ENCODE measurements around the gene CYGB.
"Not testable (repeated sequence)": the region's sequence is repeated elsewhere in the genome, so short reads cannot be mapped to it uniquely, and the experiment has no call there.

CYGB gene

DNA sequence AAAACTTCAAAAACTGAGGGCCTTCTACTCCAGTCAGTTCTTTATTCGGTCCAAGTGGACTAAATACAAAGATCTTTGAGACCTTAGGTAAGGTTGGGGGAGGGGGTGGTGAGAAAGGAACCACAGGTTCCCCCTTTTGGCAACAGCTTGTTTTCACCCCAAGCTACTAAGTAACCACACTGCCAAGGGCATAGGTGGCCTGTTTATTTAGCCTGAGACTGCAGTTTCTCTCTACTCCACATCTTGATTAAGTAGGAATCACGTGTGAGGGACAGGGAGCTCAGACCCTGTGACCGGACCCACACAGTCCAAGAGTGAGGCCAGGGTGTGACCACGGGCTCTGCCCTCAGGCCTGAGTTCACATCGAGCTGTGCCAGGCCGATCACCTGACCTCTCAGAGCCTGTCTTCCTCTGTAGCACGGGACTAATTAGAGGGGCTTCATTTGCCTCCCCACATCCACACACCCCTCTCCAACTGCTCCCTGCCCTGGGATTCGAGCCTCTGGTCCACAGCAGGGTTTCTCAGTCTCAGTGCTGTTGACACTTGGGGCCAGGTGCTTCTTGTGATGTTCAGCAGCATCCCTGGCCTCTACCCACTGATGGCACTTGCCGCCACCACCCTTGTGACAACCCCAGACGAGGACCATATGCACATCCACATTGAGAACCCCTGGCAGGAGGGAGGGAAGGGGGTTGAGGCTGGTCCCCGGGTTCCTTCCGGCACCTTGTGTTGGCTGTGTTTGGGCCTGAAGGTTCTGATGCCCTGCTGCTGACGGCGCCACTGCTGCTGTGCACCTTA lies 30.3 kb upstream of the CYGB start:
- no peak for DNase-seq (ENCODE audit: low spot score)

GRCh38 chr17:76566988-76567431 lies 29.5 kb upstream of the CYGB start:
- DNase-seq (ENCODE audit: low spot score) = no peak

- DNase-seq (ENCODE audit: low spot score) = no peak
Observed at GRCh38 chr17:76566613-76566943, 29.1 kb upstream of the CYGB start.

DNA sequence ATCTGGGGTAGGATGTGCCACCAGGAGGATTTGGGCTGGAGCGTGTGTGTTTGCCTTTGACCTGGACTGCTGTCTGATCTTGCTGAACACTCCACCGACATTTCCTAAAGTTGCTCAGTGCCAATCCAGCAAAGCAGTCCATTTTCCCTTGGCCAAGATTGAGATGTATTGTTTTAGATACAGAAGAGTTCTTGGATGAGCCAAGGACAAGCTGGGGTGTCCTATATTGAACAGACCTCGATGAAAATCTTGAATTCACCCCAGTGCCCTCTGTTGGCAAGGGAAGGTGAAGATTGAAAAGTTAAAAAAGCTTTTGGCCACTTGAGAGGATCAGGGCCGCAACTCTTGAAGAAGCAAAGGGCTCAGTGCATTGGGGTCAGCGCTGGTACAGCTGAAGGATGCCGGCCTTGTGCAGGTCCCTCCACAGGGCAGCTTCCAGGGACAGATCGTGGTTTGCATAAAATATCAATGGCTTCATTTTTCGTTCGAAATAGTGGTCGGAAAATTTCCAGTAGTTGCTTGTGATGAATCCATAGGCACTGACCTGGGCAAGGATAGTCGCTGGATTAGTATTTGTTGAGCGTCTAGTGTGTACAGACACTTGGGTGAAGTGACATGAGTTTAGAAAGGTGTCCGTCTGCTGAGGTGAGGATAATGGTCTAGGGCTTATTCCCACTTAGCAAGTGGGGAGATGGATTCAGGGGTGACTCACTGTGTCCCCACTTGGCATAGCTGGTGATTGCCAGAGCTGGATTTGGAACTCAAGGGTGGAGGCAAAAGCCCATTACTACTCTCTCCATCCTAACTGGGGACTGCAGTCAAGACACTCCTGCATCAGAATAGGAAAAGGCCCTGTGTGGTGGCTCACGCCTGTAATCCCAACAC lies 28.5 kb upstream of the CYGB start:
- DNase-seq (ENCODE audit: low spot score) = no peak

GRCh38 chr17:76564991-76565727 lies 27.6 kb upstream of the CYGB start:
- peak; percentile 8 for DNase-seq (ENCODE audit: low spot score)

DNA sequence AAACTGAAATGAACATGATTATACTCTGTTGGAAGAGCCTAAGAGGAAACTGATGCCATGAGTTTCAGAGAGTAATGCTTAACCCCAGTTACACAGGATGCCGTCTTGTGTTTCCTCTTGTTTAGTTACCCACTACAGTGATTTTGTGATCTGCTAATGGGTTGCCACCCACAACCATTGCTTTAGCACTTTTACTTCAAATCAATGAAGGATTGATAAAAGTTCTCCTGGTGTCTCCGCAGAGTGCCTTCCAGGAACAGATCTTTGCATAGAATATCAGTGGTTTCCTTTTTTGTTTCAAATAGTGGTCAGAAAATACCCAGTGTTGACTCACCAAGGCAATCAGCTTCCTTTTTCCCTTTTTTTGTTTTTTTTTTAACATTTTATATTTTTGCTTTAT lies 25.9 kb upstream of the CYGB start:
- DNase-seq (ENCODE audit: low spot score) = not testable (repeated sequence)

DNA sequence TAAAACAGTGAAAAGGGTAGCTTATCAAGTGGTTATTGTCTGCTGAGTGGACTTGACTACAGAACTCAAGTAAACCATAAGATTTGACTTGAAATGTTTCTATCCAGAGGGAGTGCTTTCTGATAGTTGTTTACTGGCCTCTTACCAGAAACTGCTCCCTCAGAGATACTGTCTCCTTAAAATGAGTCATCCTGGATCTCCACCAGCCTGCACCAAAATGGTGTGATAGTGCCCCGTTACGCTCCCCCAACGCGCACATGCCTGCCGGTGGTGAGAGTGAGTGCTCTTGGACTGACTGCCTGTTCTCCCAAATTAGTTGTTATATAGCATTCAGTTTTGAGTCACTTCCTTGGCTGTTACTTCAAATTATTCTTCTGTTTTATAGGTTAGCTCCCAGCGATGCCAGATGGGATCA lies 25.2 kb upstream of the CYGB start:
- peak; percentile 2 for DNase-seq (ENCODE audit: low spot score)

GRCh38 chr17:76561799-76562268 lies 24.3 kb upstream of the CYGB start:
- DNase-seq (ENCODE audit: low spot score) = peak; percentile 5

DNA sequence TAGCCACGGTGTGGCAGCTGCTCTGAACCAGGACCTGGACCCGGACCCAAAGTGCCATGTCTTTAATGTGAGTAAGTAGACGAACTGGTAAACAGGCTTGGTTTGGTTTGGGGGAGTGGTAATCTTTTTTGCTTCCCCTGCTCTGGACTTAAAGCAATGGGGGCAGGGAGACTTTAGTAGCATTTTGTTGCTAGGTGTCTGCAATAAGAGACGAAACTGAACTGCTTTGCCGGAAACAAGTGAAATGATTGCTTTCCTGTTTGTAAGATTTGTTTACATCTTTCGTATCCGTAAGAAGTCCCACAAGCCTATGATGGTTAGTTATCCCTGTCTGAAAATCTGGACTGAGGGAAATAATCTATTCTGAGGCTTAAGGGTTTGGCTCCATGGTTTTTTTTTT lies 23.8 kb upstream of the CYGB start:
- DNase-seq (ENCODE audit: low spot score) = peak; percentile 0

DNA sequence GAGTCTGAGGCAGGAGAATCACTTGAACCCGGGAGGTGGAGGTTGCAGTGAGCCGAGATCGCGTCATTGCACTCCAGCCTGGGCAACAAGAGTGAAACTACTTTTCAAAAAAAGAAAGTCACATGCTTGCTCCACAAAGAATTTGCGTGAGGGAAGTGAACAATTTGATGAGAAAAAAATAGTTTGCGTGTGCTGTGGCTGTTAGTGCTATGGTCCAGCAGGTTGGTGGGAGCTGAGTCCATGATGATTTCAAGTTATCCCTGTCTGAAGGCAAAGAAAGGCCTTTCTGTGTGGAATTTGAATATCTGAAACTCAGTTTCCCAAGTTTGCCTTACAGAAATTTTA lies 23.3 kb upstream of the CYGB start:
- DNase-seq (ENCODE audit: low spot score) = no peak

GRCh38 chr17:76560036-76560876 lies 22.7 kb upstream of the CYGB start:
- peak; percentile 0 for DNase-seq (ENCODE audit: low spot score)

DNA sequence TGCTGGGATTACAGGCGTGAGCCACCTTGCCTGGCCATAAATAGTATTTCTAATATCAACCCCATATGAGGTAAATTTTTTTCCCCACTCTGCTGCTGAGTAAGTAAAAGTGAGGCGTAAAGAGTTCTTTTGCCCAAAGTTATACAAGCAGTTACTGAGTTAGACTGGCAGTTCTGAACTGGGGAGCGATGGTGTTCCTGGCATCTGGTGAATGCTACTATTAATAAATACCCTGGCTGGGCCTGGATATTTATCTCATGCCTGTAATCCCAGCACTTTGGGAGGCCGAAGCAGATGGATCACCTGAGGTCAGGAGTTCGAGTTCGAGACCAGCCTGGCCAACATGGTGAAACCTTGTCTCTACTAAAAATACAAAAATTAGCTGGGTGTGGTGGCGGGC lies 22.0 kb upstream of the CYGB start:
- DNase-seq (ENCODE audit: low spot score) = peak; percentile 0

DNA sequence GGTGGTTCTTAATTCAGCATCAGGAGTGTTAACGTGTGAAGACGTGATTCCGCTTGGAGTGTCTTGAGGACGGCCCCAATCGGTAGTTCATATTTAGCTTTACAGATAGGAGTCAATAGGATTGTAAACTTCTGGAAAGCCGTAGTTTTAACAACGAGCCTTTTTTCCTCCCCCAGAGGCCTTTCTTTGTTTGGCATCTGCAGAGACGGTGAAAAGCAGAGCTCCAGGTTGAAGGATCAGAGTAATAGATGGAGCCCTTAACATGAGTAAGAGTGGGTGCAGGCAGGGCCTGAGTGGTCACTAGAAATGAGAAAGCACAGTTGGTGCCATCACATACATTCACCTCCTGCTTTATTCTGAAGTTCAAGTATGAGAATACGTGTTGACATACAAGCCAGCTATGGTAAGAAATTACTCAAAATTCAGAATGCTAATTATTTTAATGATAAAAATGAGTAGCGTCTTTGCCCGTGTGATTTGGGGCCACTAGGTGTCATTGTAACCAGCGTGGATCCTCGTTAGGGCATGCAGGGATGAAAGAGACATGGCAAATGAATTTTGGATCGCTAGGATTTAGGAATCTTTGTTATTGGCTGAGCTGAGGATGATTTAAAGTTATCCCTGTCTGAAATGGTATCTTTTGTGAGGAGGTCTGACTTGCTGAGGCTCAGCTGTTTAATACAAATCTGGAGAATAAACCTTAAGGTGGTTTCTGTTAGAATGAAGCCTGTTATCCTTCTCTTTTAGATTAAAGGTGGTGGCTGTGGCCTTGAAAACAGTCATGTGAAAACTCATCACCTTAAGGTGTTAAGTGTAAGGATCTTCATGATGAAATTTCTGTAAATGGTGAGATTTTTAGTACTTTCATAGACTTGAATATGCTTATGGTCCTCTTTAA lies 20.9 kb upstream of the CYGB start:
- no peak for DNase-seq (ENCODE audit: low spot score)

DNA sequence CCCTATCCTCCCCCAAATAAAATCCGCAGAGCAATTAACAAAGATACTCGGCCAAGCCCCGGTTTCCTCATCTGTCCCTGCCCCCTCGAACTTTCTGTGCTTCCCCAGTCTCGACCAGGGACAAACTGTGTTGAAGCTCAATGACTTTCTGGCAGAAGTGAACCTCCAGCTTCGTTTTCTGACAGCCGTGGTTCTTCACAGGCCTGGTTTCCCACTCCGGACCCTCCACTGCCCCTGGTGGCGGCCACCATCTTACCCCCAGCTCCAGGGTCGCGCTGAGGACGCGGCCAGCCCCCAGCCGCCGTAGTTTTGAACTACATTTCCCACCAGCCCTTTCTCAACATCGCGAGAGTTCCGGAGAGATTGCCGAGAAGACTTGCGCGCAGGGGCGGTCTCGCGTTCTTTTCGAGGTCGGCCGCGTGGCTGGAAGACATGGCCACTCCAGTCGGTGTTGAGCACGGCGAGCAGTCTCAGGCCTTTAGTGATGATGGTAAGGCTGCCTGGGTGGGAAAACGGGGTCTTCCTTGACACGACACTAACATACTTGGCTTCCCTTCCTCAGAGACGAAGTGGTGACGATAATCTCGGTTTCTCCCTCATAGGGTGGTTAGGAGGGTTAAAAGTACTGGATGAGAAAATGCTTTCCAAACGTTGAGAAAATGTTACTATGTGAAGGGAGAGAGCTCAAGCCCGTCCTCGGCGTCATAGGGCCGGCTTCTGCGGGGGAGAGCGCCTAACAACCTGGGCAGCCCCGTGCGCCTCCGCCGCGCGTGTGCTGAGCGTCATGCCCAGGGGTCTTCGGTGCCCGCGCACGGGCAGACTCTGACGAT lies 20.1 kb upstream of the CYGB start:
- peak; percentile 85 for DNase-seq (ENCODE audit: low spot score)

DNA sequence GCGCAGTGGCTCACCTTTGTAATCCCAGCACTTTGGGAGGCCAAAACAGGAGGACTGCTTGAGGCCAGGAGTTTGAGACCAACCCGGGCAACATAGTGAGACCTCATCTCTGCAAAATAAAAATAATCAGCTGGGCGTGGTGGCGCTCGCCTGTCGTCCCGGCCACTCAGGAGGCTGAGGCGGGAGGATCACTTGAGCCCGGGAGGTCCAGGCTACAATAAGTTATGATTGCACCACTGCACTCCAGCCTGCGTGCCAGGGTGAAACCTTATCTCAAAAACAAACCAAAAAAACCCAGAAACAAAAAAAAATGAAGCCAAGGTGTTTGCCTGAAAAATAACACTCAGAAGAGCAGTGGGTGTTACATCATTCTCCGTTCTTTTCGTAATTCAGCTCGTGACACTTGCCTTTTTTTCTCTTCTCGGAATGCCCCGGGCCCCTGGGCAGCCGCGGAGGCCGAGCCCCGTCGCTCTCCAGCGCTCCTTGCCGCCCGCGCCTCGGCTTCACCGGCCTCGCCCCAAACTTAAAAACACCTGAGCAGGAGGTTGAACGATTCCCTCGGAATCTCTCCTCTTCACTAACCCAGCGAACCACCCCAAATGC lies 19.4 kb upstream of the CYGB start:
- no peak for DNase-seq (ENCODE audit: low spot score)

- DNase-seq (ENCODE audit: low spot score) = no peak
Observed at GRCh38 chr17:76554131-76554530, 16.6 kb upstream of the CYGB start.

DNA sequence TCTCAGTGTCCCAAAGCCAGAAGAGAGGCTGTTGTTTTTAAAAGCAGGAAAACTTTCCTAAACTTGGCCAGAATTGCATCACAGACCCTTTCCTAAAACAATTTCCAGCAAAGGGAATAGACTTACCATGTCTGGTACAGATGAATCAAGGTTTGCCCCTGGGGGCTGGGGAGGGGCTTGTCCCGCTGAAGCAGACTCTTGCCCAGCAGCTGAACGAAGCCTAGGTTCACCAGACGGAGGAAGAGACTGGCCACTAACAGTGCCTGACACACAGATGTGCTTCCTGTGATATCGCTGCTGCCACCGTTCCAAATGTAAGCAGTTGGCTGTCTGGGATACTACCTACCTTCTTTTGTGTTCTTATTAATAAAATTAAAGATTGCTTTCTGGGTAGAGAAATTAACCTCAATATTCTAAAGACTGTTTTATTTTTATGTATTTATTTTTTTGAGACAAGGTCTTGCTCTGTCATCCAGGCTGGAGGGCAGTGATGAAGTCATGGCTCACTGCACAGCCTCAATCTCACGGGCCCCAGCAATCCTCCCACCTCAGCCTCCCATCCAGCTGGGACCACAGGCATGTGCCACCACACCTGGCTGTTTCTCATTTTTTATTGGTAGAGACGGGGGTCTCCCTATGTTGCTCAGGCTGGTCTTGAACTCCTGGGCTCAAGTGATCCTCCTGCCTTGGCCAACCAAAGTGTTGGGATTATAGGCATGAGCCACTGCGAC lies 15.8 kb upstream of the CYGB start:
- DNase-seq (ENCODE audit: low spot score) = no peak

DNA sequence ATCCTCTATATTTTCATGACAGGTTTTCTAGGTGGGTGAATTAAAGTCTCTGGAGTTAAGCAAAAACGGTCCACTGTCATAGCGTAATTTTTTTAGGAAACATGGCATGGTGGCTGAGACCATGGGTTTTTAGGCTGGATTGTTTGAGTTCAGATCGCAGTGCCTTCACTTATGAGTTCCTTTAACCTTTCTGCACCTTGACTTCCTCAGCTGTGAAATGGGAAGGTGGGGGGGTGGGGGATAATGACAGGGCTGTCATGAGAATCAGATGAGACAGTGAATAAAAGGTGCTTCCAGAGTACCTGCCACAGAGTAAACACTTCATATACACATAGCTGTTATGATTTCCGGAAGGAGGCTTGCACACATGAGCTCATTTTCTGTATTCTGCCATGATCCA lies 14.2 kb upstream of the CYGB start:
- DNase-seq (ENCODE audit: low spot score) = no peak

All from hepatic stellate cell (primary cell).